Stimulated activated CD4-positive, alpha-beta T cell treated with anti-CD3 and anti-CD28 coated beads, Interleukin-15, amount 100 ng/mL, for 48 hours (primary cell): Measurements from ENCODE around the gene SERPINA1.

Source experiments
- DNase-seq, 2 donors: peaks; one replicate each; pipeline ENCODE4 v3.0.0-alpha.2; 2020; ENCODE audit warnings: low read depth in 2 of 2

Gene SERPINA1

DNA sequence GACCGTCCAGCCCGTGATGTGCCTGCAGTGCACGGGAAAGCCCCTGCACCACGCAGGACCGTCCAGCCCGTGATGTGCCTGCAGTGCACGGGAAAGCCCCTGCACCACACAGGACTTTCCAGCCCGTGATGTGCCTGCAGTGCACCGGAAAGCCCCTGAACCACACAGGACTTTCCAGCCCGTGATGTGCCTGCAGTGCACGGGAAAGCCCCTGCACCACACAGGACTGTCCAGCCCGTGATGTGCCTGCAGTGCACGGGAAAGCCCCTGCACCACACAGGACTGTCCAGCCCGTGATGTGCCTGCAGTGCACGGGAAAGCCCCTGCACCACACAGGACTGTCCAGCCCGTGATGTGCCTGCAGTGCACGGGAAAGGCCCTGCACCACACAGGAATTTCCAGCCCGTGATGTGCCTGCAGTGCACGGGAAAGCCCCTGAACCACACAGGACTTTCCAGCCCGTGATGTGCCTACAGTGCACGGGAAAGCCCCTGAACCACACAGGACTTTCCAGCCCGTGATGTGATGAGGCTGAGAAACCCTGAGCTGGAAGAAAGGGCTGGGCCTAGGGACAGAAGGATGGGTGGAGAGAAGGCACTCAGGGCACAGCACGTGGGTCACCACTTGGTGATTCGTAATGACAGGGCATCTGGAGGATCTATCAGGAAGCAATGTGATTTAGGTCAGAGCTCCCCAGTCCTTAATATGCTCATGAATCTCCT lies 42.2 kb downstream of the SERPINA1 start:
- peak; percentile 52 to 67 for DNase-seq

DNA sequence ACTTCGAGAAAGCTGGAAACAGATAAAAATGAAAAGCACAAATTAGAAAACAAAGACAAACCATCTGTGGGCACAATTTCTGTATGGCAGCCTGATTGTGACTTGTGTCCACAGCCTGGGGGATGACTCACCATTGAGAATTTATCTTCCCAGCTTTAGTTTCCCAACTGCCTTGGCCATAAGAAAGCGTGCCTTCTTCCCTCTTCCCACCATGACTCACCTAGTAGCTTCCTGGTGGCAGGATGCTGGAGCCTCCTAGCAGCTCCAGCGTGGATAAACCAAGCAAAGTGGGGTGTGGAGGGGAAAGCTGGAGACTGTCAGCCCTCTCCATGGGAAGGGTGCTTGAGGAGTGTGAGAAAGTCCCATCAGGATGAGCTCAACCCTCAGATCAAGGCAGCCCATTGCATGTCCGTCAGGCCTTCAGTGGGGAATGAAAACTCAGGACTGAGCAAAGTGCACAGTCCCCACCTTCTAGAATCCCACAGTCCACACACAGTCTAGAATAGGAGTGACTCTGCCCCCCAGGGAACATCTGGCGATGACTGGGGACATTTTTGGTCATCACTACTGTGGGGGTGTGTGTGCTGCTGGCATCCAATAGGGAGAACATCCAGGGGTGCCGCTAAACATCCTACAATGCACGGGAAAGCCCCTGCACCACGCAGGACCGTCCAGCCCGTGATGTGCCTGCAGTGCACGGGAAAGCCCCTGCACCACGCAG lies 42.9 kb downstream of the SERPINA1 start:
- no peak for DNase-seq

DNA sequence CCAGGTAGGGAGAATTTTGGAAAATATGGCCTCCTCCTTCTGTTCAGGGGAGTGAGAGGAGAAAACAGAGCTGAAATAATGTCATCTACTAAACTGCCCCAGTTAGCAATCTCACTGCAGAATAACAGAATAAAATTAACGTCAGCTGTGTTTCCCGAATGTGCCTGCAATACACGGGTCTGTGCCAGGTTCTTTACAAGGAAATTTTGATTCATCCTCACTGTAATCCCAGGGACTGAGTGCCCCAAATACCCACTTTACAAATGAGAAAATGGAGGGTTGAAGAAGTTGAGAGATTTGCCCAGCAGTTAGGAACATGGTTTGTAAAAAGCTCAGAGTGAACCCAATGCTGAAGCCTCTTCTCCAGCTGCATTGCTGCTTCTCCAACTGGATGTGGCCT lies 44.0 kb downstream of the SERPINA1 start:
- DNase-seq, result no peak

DNA sequence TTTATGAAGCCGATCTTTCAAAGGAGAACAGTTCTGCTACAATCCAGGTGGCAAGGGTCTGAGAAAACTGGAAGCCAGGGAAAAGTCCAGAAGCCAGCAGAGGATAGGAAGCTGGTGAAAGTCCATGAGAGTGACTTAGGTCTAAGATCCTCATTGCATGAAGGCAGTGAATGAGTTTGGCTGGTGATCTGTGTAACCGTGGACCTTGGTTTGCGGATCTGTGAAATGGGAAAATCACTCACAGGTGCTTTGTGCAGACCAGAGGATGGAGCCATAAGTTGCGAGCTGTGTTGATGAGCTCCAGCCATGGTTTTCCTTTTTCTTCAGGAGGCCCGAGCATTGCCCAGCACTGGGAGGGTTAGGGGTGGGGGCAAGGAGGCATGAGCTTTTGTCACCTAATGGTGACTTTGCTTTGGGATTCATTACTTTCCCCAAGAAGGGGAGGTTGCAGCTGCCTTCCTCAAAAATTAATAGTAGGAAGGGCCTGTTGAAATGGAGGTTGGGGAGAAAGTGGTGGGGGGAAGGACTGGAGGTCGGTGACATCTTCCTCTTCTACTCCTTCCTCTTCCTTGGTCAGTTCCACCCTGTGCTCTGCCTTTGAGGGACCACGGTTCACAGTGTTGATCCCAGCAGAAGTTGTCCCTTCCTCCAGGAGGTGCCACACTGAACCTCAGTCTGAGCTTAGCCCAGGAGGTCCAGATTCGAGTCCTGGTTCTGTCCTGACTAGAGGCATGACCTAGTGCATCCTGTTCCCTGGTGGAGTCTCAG lies 45.0 kb downstream of the SERPINA1 start:
- no peak for DNase-seq

DNA sequence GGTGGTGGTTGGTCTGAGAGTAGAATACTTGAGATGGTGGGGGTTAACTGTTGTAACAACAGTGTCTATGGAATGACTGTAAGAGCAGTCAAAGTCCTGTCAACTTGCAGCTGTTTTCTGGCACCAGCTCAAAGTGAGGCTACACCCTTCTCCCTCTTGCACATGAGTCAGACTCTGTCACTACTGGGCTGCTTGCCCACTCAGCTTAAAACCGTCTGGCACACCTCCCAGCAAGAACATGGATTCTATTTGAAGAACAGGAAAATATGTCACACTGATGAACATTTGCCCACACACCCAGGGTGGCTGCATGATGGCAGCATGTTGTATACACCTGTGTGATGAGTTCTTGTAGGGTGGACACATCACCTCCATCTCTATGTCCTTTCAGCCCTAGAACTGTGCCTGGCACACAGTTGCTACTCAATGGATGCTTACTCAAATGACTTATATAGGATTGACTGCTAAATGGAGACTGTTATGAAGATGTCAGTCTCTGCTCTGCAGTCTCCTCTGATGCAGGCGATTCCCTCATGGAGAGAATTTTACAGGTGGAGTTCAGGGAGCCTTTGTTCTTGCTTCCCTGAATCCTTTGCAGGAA lies 46.0 kb downstream of the SERPINA1 start:
- peak in 1 of 2 donors; percentile 23 for DNase-seq

DNA sequence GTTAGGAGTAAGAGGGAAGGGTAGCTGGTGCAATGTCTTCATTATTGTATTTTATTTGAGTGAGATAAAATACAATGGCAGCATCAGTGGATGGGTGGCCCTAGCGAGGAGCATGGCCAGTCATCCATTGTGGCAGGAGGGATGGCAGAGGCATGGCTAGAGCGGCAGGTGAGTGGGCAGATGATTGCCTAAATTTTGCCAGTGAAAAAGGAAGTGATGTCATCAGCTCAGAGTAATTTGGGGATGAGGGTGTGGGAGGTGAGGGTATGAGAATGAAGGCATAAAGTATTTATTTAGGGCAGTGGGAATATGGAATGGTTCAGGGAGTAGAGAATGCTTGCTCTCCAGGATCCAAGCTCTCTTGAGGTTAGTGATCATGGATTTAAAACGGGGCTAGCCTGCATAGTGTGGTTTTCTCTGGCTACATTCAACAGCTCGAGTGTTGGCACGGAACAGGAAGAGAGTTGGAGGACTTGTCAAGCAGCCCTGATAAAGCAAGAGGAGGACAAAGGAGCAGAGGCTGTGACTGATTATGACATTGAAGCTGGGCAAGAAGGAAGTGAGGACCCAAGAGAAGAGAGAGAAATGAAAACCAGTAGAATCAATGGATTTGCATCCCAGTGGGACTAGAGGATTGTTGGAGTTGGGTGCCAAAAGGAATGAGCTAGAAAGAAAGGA lies 46.6 kb downstream of the SERPINA1 start:
- DNase-seq, result no peak

DNA sequence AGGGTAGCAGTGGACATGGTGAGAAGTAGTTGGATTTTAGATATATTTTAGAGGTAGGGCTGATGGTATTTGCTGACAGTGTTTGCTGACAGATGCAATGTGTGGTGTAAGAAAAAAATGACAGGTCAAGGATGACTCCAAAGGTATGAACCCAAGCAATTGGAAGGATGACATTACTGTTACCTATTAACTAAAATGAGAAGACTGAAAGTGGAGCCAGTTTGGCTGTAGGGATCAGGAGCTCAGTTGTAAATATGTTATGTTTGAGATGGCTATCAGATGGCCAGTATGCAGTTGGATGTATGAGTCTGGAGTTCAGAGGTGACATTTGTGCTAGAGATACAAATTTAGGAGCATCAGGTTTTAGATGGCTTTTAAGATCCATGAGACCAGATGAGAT lies 47.9 kb downstream of the SERPINA1 start:
- no peak for DNase-seq

DNA sequence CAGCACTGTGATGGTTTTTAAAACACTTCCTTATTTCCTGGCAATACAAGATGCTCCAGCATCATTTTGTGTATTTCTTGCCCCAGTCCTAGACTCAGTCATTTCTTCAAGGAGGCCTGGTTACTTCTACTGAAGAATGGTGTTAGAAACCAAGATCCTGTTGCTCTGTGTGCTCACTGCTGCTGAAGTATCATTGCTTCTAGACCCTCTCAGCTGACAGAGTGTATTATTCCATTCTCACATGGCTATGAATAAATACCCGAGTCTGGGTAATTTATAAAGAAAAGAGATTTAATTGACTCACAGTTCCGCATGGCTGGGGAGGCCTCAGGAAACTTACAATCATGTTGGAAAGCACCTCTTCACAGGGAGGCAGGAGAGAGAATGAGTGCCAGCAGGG lies 50.4 kb downstream of the SERPINA1 start:
- DNase-seq, result no peak

DNA sequence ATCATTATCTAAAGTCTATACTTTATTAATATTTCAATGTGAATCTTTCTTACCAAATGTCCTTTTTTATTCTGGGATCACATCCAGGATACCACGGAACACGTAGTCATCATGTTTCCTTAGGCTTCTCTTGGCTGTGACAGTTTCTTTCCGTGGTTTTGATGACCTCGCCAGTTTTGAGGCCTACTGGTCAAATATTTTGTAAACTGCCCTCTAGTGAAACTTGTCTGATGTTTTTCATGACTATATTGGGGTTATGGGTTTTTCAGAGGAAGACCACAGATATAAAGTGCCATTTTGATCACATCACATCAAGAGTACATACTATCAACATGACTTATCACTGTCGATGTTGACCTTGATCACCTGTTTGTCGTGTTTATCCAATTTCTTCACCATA lies 51.1 kb downstream of the SERPINA1 start:
- DNase-seq, result no peak

DNA sequence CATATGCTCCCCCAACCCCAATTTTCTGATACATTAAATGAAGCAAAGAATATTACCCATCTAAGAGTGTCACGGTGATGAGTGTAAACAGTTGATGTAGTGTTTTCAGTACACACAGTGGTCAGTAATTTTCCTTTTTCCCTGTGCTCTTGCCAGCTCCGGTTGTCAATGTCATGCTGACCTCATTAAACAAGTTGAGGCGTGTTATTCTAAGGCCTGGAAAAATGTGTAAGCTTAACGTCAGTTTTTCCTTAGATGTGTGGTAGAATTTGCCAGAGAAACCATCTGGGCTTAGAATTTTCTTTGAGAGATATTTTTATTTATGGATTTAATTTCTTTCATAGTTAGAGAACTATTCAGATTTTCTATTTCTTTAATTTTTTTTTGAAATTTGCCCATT lies 53.5 kb downstream of the SERPINA1 start:
- DNase-seq, result no peak

DNA sequence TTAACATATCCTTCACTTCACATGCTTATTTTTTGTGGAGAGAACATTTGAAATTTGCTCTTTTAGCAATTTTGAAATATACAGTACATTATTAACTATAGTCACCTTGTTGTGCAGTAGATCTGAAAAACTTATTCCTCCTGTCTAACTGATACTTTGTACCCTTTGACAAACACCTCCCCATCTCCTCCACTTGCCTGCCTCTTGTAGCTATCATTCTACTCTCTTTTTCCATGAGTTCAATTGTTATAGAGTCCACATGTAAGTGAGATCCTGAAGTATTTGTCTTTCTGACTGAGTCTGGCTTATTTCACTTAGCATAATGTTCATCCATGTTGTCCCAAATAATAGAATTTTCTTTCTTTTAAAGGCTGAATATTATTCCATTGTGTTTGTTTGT lies 55.8 kb downstream of the SERPINA1 start:
- DNase-seq, result no peak

DNA sequence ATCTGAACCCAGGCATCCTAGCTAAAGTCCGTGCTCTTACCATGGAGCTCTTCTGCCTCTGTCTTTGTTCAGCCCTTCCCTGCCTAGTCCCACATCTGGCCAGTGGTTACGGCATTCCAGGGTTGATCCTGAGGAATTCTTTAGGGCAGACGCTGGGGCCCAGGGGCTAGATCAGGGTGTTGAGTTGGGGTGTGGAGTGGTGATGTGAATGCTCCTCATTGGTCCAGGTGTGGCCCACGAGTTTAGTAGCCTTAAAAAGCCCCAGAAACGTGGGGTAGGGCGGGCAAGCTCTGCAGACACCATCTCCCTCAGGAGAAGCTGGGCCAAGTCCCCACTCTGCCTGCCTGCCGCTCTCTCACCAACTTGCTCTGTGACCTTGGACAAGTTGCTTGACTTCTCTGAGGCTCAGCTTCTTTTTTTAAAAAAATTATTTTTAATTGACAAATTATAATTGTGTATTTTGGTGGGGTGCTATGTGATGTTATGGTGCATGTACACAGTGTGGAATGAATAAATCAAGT lies 56.3 kb downstream of the SERPINA1 start:
- DNase-seq, result no peak

DNA sequence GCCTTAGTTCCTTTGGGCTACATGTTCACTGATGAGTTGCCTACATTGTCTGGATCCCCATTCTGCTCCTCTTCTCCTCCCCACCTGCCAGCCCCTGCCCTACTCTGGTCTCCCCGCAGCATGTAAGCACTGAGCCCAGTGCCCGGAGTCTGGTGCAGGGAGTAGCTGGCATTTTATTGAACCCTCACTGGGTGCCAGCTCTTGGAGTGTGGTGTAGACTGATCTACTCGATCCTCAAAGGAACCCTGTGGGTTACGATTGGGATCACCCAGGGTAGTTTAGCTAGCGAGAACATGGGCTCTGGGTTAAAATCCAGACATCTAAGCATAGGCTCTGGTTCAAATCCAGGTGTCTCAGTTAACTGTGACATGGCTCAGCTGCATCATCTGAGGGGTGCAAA lies 56.9 kb downstream of the SERPINA1 start:
- DNase-seq, result no peak

DNA sequence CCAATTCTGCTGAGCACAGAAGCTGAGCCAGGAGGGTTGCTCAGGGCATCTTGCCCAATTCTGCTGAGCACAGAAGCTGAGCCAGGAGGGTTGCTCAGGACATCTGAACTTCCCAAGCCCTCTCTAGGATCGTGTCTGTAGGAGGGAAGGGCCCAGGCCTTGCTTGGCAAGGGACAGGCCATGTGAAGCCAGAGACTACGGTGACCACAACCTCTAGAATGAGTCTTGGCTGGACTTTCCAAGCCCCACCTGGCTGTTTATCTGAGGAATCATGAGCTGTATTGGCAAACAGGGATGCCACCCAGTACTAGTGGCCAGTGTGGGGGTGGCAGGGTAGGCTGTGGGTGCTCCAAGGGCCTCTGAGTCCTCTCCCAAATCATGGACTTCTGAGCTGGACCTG lies 57.5 kb downstream of the SERPINA1 start:
- no peak for DNase-seq

DNA sequence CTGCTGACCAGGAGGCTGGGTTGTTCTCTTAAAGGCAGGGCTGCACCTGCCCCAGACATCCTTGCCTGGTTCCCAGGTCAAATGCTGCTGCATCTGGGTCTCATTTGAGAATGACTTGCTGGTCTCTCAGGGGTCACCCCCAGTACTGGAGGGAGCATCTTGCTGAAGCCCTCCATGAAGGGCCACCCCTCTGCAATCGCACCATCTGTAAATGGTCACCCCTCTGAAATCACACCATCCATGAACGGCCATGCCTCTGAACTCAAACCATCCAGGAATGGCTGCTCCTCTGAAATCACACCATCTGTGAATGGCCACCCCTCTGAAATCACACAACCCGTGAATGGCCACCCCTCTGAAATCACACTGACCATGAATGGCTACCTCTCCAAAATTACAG lies 58.0 kb downstream of the SERPINA1 start:
- DNase-seq, result no peak

DNA sequence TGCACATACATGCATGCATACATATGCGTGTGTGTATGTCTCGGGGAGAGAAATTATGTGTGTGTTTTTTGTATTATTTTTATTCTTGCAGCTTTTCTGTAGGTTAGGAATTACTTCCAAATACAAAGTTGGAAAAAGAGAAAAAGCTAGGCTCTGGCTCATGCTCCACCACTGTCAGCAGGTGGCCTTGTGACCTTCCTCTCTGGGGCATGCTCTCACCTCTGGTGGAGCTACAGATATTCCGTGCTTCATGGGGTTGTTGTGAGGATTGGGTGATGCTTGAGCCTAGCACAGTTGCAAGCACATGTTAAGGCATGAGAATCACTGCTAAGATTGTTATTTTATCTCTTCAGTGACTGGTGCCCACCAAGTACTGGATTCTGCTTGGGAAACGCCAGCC lies 58.5 kb downstream of the SERPINA1 start:
- DNase-seq, result no peak

DNA sequence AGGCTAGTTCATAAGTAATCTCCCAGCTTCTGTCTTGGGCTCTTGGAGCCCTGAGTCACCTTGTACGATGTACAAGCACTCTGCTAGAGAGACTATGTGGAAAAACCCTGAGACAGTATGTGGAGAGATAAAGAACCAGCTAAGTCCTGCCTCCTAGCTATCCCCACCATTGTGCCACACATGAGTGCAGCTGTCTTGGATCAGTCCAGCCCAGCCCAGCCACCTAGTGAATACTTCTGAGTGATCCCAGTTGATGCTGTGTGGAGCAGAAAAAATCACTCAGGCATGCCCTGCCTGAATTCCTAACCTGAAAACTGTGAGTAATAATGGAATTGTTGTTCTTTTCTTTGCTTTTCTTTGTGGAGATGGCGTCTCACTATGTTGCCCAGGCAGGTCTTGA lies 60.2 kb downstream of the SERPINA1 start:
- DNase-seq, result no peak
